IPS-20b (cell line): Measurements from ENCODE around the gene TNFRSF17.
"Not testable (repeated sequence)": the region's sequence is repeated elsewhere in the genome, so short reads cannot be mapped to it uniquely, and the experiment has no call there.

ENCODE experiments used
- H3K27ac ChIP-seq: one replicate; pipeline ENCODE4 v1.5.1; 2013; ENCODE audit warnings: low read length
- H3K27me3 ChIP-seq: 2 replicates; pipeline ENCODE4 v1.6.1; 2013; ENCODE audit warnings: mild to moderate bottlenecking, low read length, inconsistent platforms; ENCODE audit not compliant: insufficient read depth
- H3K36me3 ChIP-seq: 2 replicates; pipeline ENCODE4 v1.6.1; 2013; ENCODE audit warnings: low read depth, mild to moderate bottlenecking, inconsistent platforms, low read length, moderate library complexity; ENCODE audit not compliant: insufficient read depth
- H3K4me1 ChIP-seq: 2 replicates; pipeline ENCODE4 v1.6.1; 2013; ENCODE audit warnings: mild to moderate bottlenecking, control low read depth, inconsistent platforms, low read length, moderate library complexity; ENCODE audit not compliant: insufficient read depth
- H3K4me3 ChIP-seq: 2 replicates; pipeline ENCODE4 v1.5.1; 2013; ENCODE audit warnings: mild to moderate bottlenecking, low read length, inconsistent platforms
- H3K9ac ChIP-seq: 2 replicates; pipeline ENCODE4 v1.6.1; 2013; ENCODE audit warnings: low read depth, mild to moderate bottlenecking, inconsistent platforms, low read length, moderate library complexity
- H3K9me3 ChIP-seq: 2 replicates; pipeline ENCODE4 v1.6.1; 2013; ENCODE audit warnings: mild to moderate bottlenecking, low read depth, low read length, inconsistent platforms; ENCODE audit not compliant: insufficient read depth

The TNFRSF17 gene

GRCh38 chr16:11964761-11965551 is at the start of gene TNFRSF17:
TNFRSF17 (plus strand) TSS chr16:11965210; CDS start chr16:11965325, 115 bp downstream.
- Histone ChIP-seq H3K9ac (no peak within 1 kb of the TSS), H3K4me3 (no peak within 1 kb of the TSS), H3K9me3 (no peaks in the 10 kb centered on the region), H3K36me3 (no peaks in the 10 kb centered on the region), H3K4me1 (no peaks in the 10 kb centered on the region), H3K27ac (no peak within 1 kb of the TSS), H3K27me3 (no peaks in the 10 kb centered on the region)

DNA sequence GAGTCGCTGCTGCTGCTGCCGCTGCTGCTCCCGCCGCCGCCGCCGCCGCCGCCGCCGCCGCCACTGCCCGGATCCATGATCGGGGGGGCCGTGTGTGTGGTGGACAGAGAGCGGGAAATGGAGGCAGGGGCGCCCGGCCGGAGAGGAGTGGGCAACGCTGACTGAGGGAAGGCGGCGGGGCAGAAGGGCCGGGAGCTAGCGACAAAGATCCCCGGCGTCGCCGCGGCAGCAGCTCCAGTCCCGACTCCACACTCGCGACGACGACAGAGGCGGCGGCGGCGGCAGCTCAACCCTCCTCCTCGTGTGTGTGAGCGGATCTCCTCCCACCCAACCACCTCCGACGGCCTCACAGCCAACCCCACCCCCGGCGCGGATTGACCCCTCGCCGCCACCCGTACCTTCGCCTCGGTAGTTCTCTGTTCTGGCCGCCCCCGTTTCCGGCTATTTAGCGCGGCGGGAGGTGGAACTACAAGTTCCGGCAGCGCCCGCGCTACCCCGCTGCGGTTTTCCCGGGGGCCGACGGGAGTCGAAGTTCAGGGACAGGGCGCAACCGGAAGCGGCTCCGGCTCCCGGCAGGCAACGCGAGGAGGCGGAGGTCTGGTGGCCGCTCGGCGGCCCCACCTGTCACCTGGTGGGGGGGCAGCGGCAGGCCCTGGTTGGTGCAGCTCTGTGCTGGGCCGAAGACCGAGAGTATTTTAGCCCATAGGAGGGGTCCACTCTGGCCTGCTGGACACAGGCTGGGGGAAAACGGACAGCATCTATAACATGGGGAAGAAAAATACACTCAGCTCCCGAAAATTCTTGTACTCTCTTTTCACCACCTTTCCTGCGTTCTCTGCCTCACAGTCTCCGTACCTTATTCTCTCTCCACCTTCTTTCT is 49.1 kb upstream of the TNFRSF17 start, which contains the start of gene GSPT1:
GSPT1 (minus strand) TSS at position 313 of the 880 bp plus-strand sequence; CDS start at position 77, 236 bp downstream.
- H3K4me1 ChIP-seq, result peaks cover 11% of the 10 kb centered on the region
- H3K27ac ChIP-seq, result no peak within 1 kb of the TSS
- H3K9ac ChIP-seq, result peak within 1 kb of the TSS; percentile 75; the same call in 1 of the 2 replicates
- H3K9me3 ChIP-seq, result no peaks in the 10 kb centered on the region
- no peaks in the 10 kb centered on the region for H3K36me3 ChIP-seq
- H3K4me3 ChIP-seq, result peak within 1 kb of the TSS; percentile 84
- H3K27me3 ChIP-seq, result no peaks in the 10 kb centered on the region

DNA sequence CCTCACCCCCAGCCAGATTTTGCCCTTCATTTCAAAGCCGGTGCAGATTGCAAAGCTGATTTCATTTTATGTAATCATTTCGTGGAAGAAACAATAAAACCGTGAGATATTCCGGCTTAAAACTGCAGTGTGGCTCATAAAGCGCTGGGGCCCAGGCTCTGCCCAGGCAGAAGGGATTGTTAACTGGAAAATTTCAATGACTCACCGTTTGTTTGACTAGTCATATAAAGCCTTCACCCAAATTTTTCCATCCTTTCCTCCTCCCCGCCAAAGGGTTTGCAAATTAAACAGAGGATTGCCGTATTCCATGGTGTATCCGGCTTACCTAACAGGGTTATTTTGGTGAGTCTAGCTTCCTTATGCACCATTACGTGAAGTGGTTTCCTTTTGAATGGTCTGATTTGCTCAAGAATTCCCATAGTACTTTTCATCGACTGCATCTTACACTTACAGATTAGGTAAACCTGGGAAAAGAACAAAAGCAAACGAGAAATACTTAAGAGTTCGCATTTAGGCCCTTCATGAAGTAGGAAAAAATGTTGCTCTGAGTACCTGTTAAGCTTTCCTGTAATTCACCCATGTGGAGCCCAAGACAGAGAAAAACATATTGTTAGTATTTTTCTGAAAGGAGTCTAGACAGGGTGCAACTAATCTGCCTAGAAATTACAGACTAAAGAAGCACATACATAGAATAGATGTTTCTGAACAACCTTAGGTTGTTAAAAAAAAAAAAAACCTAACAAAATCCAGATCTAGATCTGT is 48.3 kb upstream of the TNFRSF17 start:
- Histone ChIP-seq H3K4me1 (peaks cover 11% of the 10 kb centered on the region), H3K36me3 (no peaks in the 10 kb centered on the region), H3K9ac (peak overlapping the region; percentile 38; the same call in 1 of the 2 replicates), H3K9me3 (no peaks in the 10 kb centered on the region), H3K4me3 (peak overlapping the region; percentile 54), H3K27ac (no peak overlapping the region), H3K27me3 (no peaks in the 10 kb centered on the region)

- not testable (repeated sequence) for H3K4me1 ChIP-seq, H3K4me3 ChIP-seq, H3K27ac ChIP-seq, H3K27me3 ChIP-seq, H3K9me3 ChIP-seq, H3K9ac ChIP-seq, H3K36me3 ChIP-seq
These were observed 41.0 kb upstream of the TNFRSF17 start for GRCh38 chr16:11924046-11924445.

GRCh38 chr16:11927350-11927749 is 37.7 kb upstream of the TNFRSF17 start:
- H3K27me3 ChIP-seq, H3K27ac ChIP-seq, H3K4me3 ChIP-seq, H3K9me3 ChIP-seq, H3K9ac ChIP-seq, H3K36me3 ChIP-seq, H3K4me1 ChIP-seq: not testable (repeated sequence)

- not testable (repeated sequence) for H3K9me3 ChIP-seq
These were observed 23.1 kb upstream of the TNFRSF17 start, which contains the start of gene NPIPB2 for GRCh38 chr16:11941945-11942344. NPIPB2 (minus strand) TSS chr16:11942045; CDS start chr16:11942045, 0 bp downstream.

GRCh38 chr16:11946433-11946832 is 18.6 kb upstream of the TNFRSF17 start:
- Histone ChIP-seq H3K27ac (no peak overlapping the region), H3K36me3 (no peaks in the 10 kb centered on the region), H3K9ac (no peak overlapping the region), H3K9me3 (no peaks in the 10 kb centered on the region), H3K4me3 (no peak overlapping the region), H3K27me3 (no peaks in the 10 kb centered on the region), H3K4me1 (no peaks in the 10 kb centered on the region)

More at GRCh38 chr16:11941945-11942344, 23.1 kb upstream of the TNFRSF17 start, which contains the start of gene NPIPB2:
- H3K9ac ChIP-seq, H3K36me3 ChIP-seq, H3K27me3 ChIP-seq, H3K4me1 ChIP-seq, H3K27ac ChIP-seq, H3K4me3 ChIP-seq: not testable (repeated sequence)

DNA sequence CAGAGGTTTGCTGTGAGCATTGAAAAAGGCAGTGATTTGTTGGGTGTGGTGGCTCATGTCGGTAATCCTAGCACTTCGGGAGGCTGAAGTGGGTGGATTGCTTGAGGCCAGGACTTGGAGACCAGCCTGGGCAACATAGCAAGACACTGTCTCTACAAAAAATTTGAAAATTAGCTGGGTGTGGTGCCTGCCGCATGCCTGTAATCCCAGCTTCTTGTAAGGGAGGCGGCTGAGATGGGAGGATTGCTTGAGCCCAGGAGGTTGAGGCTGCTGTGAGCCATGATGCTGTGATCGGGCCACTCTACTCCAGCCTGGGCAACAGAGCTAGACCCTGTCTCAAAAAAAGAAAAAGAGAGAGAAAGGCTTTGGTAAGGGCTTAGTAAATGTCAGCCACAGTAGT is 16.2 kb upstream of the TNFRSF17 start:
- no peak overlapping the region for H3K4me3 ChIP-seq
- H3K4me1 ChIP-seq, result no peaks in the 10 kb centered on the region
- no peaks in the 10 kb centered on the region for H3K9me3 ChIP-seq
- H3K27ac ChIP-seq, result no peak overlapping the region
- no peaks in the 10 kb centered on the region for H3K36me3 ChIP-seq
- no peak overlapping the region for H3K9ac ChIP-seq
- no peaks in the 10 kb centered on the region for H3K27me3 ChIP-seq

DNA sequence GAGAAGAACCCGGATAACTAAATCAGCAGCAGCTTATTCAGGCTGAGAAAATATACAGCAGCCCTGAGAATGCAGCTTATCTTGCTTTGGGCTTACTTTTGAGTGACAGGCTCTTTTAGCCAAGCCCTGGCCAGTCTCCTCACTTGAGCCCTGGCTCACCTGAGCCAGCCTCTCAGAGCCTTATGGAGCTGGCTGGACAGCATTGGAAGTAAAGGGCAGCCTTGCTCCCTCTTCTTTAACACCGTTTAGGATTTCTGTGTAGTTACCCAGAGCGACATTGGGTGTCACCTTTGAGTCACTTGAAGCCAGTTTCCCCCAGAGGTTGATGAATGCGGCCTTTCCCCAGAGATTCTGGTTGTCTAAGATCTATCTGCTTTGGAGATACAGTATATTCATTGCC is 15.5 kb upstream of the TNFRSF17 start:
- Histone ChIP-seq H3K36me3 (no peaks in the 10 kb centered on the region), H3K9me3 (no peaks in the 10 kb centered on the region), H3K4me3 (no peak overlapping the region), H3K27me3 (no peaks in the 10 kb centered on the region), H3K27ac (no peak overlapping the region), H3K9ac (no peak overlapping the region), H3K4me1 (no peaks in the 10 kb centered on the region)

GRCh38 chr16:11950388-11950787 is 14.6 kb upstream of the TNFRSF17 start:
- H3K27ac ChIP-seq, result no peak overlapping the region
- no peaks in the 10 kb centered on the region for H3K27me3 ChIP-seq
- H3K4me1 ChIP-seq, result no peaks in the 10 kb centered on the region
- no peaks in the 10 kb centered on the region for H3K36me3 ChIP-seq
- H3K9me3 ChIP-seq, result no peaks in the 10 kb centered on the region
- H3K9ac ChIP-seq, result no peak overlapping the region
- H3K4me3 ChIP-seq, result no peak overlapping the region

DNA sequence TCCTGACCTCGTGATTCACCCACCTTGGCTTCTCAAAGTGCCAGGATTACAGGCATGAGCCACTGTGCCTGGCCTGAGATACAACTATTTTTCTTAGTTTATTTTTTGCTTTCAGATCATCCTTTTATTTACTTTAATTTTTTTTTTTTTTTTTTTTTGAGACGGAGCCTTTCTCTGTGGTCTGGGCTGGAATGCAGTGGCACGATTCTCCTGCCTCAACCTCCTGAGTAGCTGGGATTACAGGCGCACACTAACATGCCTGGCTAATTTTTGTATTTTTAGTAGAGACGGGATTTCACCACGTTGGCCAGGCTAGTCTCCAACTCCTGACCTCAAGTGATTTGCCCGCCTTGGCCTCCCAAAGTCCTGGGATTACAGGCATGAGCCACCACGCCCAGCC is 11.4 kb upstream of the TNFRSF17 start:
- H3K4me1 ChIP-seq, H3K9ac ChIP-seq, H3K4me3 ChIP-seq, H3K27ac ChIP-seq, H3K36me3 ChIP-seq, H3K27me3 ChIP-seq, H3K9me3 ChIP-seq: not testable (repeated sequence)
